ENCODE results near the gene TNFRSF25.
"Not testable (repeated sequence)": the region's sequence is repeated elsewhere in the genome, so short reads cannot be mapped to it uniquely, and the experiment has no call there.

TNFRSF25 gene

GRCh38 chr1:6456800-6457466 lies 9.0 kb downstream of the TNFRSF25 start:
- in situ Hi-C loops (cut with HindIII; ENCODE audit: low pct_unique_long_range_greater_than_20kb, low sequenced_read_pairs): no loop called here
- no peak for DNase-seq (ENCODE audit: low read depth in 1 of 2, low spot score in 1 of 2)
- TF ChIP-seq JUND (IDR thresholded peaks at IDR 0.05; ENCODE audit: low read depth): no peak

GRCh38 chr1:6455752-6456520 lies 10.0 kb downstream of the TNFRSF25 start:
- in situ Hi-C loops (cut with HindIII; ENCODE audit: low pct_unique_long_range_greater_than_20kb, low sequenced_read_pairs): not testable (repeated sequence)

GRCh38 chr1:6454856-6455751 lies 10.9 kb downstream of the TNFRSF25 start:
- TF ChIP-seq JUND (IDR thresholded peaks at IDR 0.05; ENCODE audit: low read depth): no peak
- in situ Hi-C loops (cut with HindIII; ENCODE audit: low pct_unique_long_range_greater_than_20kb, low sequenced_read_pairs): no loop called here
- DNase-seq (ENCODE audit: low read depth in 1 of 2, low spot score in 1 of 2): no peak

More at GRCh38 chr1:6455752-6456520, 10.0 kb downstream of the TNFRSF25 start:
- not testable (repeated sequence) for DNase-seq (ENCODE audit: low read depth in 1 of 2, low spot score in 1 of 2)

- in situ Hi-C loops (cut with HindIII; ENCODE audit: low pct_unique_long_range_greater_than_20kb, low sequenced_read_pairs); DNase-seq (ENCODE audit: low read depth in 1 of 2, low spot score in 1 of 2): not testable (repeated sequence)
Observed at GRCh38 chr1:6453895-6454855, 11.8 kb downstream of the TNFRSF25 start.

- DNase-seq (ENCODE audit: low read depth in 1 of 2, low spot score in 1 of 2): no peak
- in situ Hi-C loops (cut with HindIII; ENCODE audit: low pct_unique_long_range_greater_than_20kb, low sequenced_read_pairs): no loop called here
- TF ChIP-seq JUND (IDR thresholded peaks at IDR 0.05; ENCODE audit: low read depth): no peak
Observed at GRCh38 chr1:6450943-6451373, 15.0 kb downstream of the TNFRSF25 start.

- DNase-seq (ENCODE audit: low read depth in 1 of 2, low spot score in 1 of 2); in situ Hi-C loops (cut with HindIII; ENCODE audit: low pct_unique_long_range_greater_than_20kb, low sequenced_read_pairs): not testable (repeated sequence)
Observed at GRCh38 chr1:6450486-6450885, 15.5 kb downstream of the TNFRSF25 start.

GRCh38 chr1:6450005-6450450 lies 15.9 kb downstream of the TNFRSF25 start:
- in situ Hi-C loops (cut with HindIII; ENCODE audit: low pct_unique_long_range_greater_than_20kb, low sequenced_read_pairs): no loop called here
- TF ChIP-seq JUND (IDR thresholded peaks at IDR 0.05; ENCODE audit: low read depth): no peak
- DNase-seq (ENCODE audit: low read depth in 1 of 2, low spot score in 1 of 2): no peak

- in situ Hi-C loops (cut with HindIII; ENCODE audit: low pct_unique_long_range_greater_than_20kb, low sequenced_read_pairs): no loop called here
- TF ChIP-seq JUND (IDR thresholded peaks at IDR 0.05; ENCODE audit: low read depth): no peak
- no peak for DNase-seq (ENCODE audit: low read depth in 1 of 2, low spot score in 1 of 2)
Observed at GRCh38 chr1:6448749-6449631, 17.0 kb downstream of the TNFRSF25 start.

- no peak for TF ChIP-seq JUND (IDR thresholded peaks at IDR 0.05; ENCODE audit: low read depth)
- no peak for DNase-seq (ENCODE audit: low read depth in 1 of 2, low spot score in 1 of 2)
- in situ Hi-C loops (cut with HindIII; ENCODE audit: low pct_unique_long_range_greater_than_20kb, low sequenced_read_pairs): no loop called here
Observed at GRCh38 chr1:6447818-6448748, 17.9 kb downstream of the TNFRSF25 start.

Measured in T47D (cell line).